ENCODE data around the gene B9D1.

GRCh38 chr17:19317359-19318095, 45.0 kb downstream of the B9D1 start:
- TF ChIP-seq, protein P1, sequence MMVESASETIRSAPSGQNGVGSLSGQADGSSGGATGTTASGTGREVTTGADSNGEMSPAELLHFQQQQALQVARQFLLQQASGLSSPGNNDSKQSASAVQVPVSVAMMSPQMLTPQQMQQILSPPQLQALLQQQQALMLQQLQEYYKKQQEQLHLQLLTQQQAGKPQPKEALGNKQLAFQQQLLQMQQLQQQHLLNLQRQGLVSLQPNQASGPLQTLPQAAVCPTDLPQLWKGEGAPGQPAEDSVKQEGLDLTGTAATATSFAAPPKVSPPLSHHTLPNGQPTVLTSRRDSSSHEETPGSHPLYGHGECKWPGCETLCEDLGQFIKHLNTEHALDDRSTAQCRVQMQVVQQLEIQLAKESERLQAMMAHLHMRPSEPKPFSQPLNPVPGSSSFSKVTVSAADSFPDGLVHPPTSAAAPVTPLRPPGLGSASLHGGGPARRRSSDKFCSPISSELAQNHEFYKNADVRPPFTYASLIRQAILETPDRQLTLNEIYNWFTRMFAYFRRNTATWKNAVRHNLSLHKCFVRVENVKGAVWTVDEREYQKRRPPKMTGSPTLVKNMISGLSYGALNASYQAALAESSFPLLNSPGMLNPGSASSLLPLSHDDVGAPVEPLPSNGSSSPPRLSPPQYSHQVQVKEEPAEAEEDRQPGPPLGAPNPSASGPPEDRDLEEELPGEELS (CRISPR knock-in tag; IDR thresholded peaks at IDR 0.05): peak; percentile 65; the same call in 1 of the 2 replicates
- TF ChIP-seq RELA (CRISPR knock-in tag; IDR thresholded peaks at IDR 0.05; ENCODE audit: borderline replicate concordance) (no peak), NFYB (CRISPR knock-in tag; conservative IDR thresholded peaks at IDR 0.05; ENCODE audit: low read depth) (no peak), MYBL2 (CRISPR knock-in tag; IDR thresholded peaks at IDR 0.05) (0 out of 2 replicates have a peak, but pooled peaks have one; percentile 40), ZNF671 (CRISPR knock-in tag; IDR thresholded peaks at IDR 0.05) (no peak), SMAD3 (CRISPR knock-in tag; IDR thresholded peaks at IDR 0.05; ENCODE audit: borderline replicate concordance) (no peak), USF2 (CRISPR knock-in tag; IDR thresholded peaks at IDR 0.05) (0 out of 2 replicates have a peak, but pooled peaks have one; percentile 29), ZNF416 (CRISPR knock-in tag; IDR thresholded peaks at IDR 0.05) (no peak)
- TF ChIP-seq, protein P2, sequence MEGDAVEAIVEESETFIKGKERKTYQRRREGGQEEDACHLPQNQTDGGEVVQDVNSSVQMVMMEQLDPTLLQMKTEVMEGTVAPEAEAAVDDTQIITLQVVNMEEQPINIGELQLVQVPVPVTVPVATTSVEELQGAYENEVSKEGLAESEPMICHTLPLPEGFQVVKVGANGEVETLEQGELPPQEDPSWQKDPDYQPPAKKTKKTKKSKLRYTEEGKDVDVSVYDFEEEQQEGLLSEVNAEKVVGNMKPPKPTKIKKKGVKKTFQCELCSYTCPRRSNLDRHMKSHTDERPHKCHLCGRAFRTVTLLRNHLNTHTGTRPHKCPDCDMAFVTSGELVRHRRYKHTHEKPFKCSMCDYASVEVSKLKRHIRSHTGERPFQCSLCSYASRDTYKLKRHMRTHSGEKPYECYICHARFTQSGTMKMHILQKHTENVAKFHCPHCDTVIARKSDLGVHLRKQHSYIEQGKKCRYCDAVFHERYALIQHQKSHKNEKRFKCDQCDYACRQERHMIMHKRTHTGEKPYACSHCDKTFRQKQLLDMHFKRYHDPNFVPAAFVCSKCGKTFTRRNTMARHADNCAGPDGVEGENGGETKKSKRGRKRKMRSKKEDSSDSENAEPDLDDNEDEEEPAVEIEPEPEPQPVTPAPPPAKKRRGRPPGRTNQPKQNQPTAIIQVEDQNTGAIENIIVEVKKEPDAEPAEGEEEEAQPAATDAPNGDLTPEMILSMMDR (IDR thresholded peaks at IDR 0.05): no peak
- TF ChIP-seq, protein P3, sequence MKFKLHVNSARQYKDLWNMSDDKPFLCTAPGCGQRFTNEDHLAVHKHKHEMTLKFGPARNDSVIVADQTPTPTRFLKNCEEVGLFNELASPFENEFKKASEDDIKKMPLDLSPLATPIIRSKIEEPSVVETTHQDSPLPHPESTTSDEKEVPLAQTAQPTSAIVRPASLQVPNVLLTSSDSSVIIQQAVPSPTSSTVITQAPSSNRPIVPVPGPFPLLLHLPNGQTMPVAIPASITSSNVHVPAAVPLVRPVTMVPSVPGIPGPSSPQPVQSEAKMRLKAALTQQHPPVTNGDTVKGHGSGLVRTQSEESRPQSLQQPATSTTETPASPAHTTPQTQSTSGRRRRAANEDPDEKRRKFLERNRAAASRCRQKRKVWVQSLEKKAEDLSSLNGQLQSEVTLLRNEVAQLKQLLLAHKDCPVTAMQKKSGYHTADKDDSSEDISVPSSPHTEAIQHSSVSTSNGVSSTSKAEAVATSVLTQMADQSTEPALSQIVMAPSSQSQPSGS (CRISPR knock-in tag; IDR thresholded peaks at IDR 0.05; ENCODE audit: borderline replicate concordance, low read depth): no peak
- TF ChIP-seq, protein P4, sequence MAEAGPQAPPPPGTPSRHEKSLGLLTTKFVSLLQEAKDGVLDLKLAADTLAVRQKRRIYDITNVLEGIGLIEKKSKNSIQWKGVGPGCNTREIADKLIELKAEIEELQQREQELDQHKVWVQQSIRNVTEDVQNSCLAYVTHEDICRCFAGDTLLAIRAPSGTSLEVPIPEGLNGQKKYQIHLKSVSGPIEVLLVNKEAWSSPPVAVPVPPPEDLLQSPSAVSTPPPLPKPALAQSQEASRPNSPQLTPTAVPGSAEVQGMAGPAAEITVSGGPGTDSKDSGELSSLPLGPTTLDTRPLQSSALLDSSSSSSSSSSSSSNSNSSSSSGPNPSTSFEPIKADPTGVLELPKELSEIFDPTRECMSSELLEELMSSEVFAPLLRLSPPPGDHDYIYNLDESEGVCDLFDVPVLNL (CRISPR knock-in tag; IDR thresholded peaks at IDR 0.05; ENCODE audit: borderline replicate concordance, low read depth): no peak
- TF ChIP-seq, protein P5, sequence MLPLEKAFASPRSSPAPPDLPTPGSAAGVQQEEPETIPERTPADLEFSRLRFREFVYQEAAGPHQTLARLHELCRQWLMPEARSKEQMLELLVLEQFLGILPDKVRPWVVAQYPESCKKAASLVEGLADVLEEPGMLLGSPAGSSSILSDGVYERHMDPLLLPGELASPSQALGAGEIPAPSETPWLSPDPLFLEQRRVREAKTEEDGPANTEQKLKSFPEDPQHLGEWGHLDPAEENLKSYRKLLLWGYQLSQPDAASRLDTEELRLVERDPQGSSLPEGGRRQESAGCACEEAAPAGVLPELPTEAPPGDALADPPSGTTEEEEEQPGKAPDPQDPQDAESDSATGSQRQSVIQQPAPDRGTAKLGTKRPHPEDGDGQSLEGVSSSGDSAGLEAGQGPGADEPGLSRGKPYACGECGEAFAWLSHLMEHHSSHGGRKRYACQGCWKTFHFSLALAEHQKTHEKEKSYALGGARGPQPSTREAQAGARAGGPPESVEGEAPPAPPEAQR (CRISPR knock-in tag; IDR thresholded peaks at IDR 0.05): no peak

Measured in WTC11 (cell line).